ENCODE measurements around the gene RS1. TPM values are rescaled to one million over a fixed set of nuclear protein-coding genes. Genes with fewer than 3 reads are reported as not detected.

The RS1 gene
- total RNA-seq, 4 donors from 2014 or later = not detected

DNA sequence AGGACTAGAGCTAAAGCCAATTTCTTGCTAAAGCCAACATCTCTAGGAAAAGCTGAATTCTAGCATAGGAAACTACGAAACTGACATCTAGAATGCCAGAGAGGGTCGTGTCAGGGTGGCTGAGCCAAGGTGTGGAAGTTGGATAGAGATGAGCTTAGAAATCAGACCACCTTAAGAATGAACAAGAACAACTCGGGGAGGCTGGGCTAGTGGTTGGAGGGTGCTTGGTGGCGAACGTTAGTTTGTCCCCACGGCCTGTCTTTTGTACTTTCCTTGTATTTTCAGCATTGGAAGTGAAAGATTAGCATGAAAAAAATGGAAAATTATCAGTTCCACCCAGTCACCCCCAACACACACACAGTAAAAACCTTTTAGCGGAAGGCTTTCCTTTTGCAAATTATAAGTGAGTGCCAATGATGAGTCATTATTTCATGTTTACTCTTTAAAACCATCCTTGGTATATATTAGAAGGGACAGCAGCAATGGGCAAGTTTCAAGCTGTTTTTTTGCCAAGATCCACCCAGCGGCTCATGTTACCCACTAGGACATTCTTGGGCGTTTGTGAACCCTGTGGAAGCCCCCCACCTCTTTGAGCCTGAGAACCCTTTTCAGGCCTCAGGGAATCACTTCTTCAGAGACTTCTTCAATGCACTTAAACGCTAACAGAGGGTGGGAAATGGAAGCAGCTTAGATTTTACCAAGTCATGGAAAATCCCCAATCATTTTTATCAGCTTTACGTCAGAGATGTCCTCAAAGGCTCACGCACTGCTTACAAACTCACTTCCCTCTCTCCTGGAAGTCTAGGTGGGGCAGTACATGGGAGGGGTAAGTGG, 30.7 kb upstream of the RS1 start:
- no peaks in the 10 kb centered on the region for H3K27me3 ChIP-seq
- no peak for DNase-seq
- no peaks in the 10 kb centered on the region for H3K4me1 ChIP-seq
- no peak for TF ChIP-seq POLR2A (IDR thresholded peaks at IDR 0.05)
- TF ChIP-seq, protein P1, sequence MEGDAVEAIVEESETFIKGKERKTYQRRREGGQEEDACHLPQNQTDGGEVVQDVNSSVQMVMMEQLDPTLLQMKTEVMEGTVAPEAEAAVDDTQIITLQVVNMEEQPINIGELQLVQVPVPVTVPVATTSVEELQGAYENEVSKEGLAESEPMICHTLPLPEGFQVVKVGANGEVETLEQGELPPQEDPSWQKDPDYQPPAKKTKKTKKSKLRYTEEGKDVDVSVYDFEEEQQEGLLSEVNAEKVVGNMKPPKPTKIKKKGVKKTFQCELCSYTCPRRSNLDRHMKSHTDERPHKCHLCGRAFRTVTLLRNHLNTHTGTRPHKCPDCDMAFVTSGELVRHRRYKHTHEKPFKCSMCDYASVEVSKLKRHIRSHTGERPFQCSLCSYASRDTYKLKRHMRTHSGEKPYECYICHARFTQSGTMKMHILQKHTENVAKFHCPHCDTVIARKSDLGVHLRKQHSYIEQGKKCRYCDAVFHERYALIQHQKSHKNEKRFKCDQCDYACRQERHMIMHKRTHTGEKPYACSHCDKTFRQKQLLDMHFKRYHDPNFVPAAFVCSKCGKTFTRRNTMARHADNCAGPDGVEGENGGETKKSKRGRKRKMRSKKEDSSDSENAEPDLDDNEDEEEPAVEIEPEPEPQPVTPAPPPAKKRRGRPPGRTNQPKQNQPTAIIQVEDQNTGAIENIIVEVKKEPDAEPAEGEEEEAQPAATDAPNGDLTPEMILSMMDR (IDR thresholded peaks at IDR 0.05) = no peak
- H3K36me3 ChIP-seq = no peaks in the 10 kb centered on the region
- H3K4me3 ChIP-seq = no peak overlapping the region
- H3K9me3 ChIP-seq = no peaks in the 10 kb centered on the region
- H3K27ac ChIP-seq = no peak overlapping the region

DNA sequence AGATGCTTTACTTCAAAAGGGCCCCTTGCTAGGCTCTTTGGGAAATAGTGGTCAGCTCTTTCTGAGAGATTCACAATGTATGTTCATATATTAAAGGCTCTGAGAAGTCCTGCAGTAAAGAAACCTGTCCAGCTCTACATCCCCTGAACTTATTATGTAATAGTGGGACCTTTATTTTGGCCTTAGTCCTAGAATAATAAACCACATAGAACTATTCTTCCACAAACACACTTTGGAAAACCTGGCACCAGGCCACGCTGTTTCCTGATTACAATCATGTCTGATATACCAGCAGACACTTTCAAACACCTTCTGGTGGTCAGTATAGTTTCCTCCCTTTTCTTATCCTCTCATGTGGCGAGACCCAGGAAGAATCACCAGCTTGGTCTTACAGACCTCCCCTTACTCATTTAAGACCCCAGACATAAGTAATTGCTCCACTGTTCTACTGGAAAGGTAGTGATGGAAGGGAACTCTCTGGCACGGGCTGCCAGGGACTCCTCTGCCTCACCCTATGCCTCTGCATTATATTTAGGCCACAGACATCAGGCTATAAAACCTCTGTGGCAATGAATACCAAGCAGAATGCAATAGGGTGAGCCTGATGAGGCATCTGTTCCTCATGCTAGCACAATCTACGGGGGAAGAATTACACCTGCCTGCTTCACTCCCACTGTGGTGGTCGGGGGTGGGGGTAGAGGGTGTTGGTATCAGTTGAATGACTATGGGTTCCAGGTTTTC, 29.9 kb upstream of the RS1 start:
- Histone ChIP-seq H3K27me3 (no peaks in the 10 kb centered on the region), H3K36me3 (no peaks in the 10 kb centered on the region), H3K9me3 (no peaks in the 10 kb centered on the region), H3K4me1 (no peaks in the 10 kb centered on the region), H3K27ac (no peak overlapping the region), H3K4me3 (no peak overlapping the region)
- TF ChIP-seq, protein P1 (IDR thresholded peaks at IDR 0.05) = no peak
- TF ChIP-seq POLR2A (IDR thresholded peaks at IDR 0.05) = no peak
- DNase-seq = peak in 1 of 3 donors; percentile 49

DNA sequence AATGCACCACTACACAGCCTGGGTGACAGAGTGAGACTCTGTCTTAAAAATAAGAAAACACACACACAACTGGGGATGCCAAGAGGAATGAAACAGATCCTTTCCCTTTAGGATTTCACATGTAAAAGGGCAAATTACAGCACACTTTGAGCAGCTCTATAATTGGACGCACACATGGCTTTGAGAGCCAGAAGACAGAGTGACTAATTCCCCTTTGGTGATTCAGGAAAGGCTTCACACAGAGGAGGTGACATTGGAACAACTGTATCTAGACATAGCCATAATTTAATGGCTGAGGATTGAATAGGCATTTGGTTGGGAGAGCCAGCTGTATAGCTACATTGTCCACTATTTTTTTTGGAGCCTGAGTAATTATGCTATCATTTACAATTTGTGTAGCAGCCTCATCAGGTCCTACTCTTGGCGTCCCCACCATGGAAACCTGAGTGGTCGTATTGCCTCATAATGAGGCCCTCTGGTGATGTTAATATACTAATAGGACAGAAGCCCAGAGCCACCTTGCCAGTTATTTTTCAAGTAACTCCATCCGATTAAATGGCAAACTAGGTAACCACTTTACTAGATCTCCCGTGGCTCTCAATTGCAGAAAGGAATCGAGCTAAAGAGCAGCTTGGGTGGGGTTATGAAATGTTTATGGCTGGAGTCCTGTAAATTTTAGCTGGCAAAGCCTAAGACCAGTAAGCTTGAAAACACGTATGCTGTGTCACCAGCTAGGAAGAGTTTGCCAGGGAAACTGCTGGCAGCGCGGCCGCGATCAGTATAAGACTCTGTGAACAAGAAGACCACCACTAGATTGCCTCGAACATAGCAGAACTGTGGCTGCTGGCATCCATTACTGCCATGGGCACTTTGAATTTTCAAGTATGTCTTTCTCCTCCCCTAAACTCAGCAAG, 27.1 kb upstream of the RS1 start:
- no peak overlapping the region for H3K4me3 ChIP-seq
- no peaks in the 10 kb centered on the region for H3K36me3 ChIP-seq
- no peak overlapping the region for H3K27ac ChIP-seq
- no peak for TF ChIP-seq POLR2A (IDR thresholded peaks at IDR 0.05)
- TF ChIP-seq, protein P1 (IDR thresholded peaks at IDR 0.05) = no peak
- no peaks in the 10 kb centered on the region for H3K27me3 ChIP-seq
- H3K9me3 ChIP-seq = no peaks in the 10 kb centered on the region
- H3K4me1 ChIP-seq = no peaks in the 10 kb centered on the region
- no peak for DNase-seq

DNA sequence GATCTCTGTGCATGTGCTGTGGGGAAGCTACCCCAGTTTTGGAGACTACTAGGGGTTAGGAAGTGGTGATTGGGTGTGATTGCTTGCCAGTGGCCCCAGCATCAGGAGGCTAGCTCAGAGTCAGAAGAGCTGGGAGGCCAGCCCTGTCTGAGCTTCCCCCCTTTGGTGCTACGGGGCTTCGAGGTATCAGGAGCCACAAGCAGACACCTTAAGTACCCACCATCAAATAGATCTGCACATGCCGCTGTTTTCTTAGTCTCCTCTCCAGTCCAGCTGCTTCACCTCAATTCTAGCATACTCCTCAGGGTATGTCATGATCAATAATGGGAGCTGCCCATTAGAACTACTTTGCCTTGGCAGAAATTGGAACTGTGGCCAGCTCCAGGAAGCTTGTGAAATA, 24.7 kb upstream of the RS1 start:
- no peak for DNase-seq
- Histone ChIP-seq H3K4me3 (no peak overlapping the region), H3K9me3 (no peaks in the 10 kb centered on the region)

DNA sequence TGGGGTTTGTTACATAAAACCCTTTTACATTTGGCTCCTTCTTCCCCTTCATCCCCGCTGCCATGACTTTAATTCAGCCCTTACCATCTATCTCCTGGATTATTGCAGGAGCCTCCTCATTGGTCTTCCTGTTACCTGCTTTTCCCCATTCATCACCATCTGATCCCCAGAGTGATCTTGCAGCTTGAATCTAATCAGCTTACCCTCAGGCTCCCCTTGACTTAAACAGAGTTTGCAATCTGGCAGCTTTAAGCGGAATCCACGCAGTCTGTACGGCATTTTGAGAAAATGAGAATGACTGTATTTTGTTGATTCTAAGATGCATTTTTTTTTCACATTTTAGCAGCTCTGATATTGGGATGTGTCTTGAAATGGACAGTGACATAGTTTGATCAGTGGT, 20.6 kb upstream of the RS1 start:
- TF ChIP-seq, protein P1 (IDR thresholded peaks at IDR 0.05) = no peak
- TF ChIP-seq POLR2A (IDR thresholded peaks at IDR 0.05) = no peak

More for the DNA sequence above, 24.7 kb upstream of the RS1 start:
- Histone ChIP-seq H3K27me3 (no peaks in the 10 kb centered on the region), H3K27ac (no peak overlapping the region), H3K36me3 (no peaks in the 10 kb centered on the region), H3K4me1 (no peaks in the 10 kb centered on the region)
- TF ChIP-seq, protein P1 (IDR thresholded peaks at IDR 0.05) = no peak
- no peak for TF ChIP-seq POLR2A (IDR thresholded peaks at IDR 0.05)

More for the DNA sequence above, 20.6 kb upstream of the RS1 start:
- Histone ChIP-seq H3K36me3 (no peaks in the 10 kb centered on the region), H3K27me3 (no peaks in the 10 kb centered on the region), H3K4me1 (no peaks in the 10 kb centered on the region), H3K9me3 (no peaks in the 10 kb centered on the region), H3K4me3 (no peak overlapping the region), H3K27ac (no peak overlapping the region)
- no peak for DNase-seq
